Gastrocnemius medialis (tissue), 4 donors: Measurements from ENCODE around the gene GRIP2.

ENCODE experiments used
- CTCF ChIP-seq, 5 experiments: fragments of 450-650 bp in 3 of 5; fragments of 200-600 bp in 2 of 5; sonication (generic) in 2 of 5; IDR thresholded peaks in 4 of 5; conservative IDR thresholded peaks in 1 of 5; 1 replicate in 4 of 5; 2 replicates in 1 of 5; pipeline ENCODE4 v1.5.1; 2016 to 2019; ENCODE audit warnings: antibody characterized with exemption in 5 of 5, mild to moderate bottlenecking in 3 of 5, moderate library complexity in 3 of 5
- POLR2A ChIP-seq, 2 donors: fragments of 450-650 bp; IDR thresholded peaks; one replicate each; pipeline ENCODE4 v1.6.1; 2017; ENCODE audit warnings: antibody characterized with exemption in 2 of 2, mild to moderate bottlenecking in 2 of 2, moderate library complexity in 2 of 2

GRCh38 chr3:14531856-14532395, 8.2 kb downstream of the GRIP2 start:
- TF ChIP-seq POLR2A (IDR thresholded peaks at IDR 0.05) (no peak), CTCF (IDR thresholded peaks at IDR 0.05 in 4 of 5, conservative IDR thresholded peaks at IDR 0.05 in 1 of 5) (no peak)
